A673 (cell line): ENCODE data around the gene LCN6.

Source experiments
- EZH2 ChIP-seq: fragments of 200-600 bp; sonication (generic); IDR thresholded peaks from 2 replicates; pipeline ENCODE4 v1.6.1; 2017; ENCODE audit warnings: borderline replicate concordance, low read depth, mild to moderate bottlenecking, mixed read lengths, antibody characterized with exemption, low read length; ENCODE audit not compliant: poor library complexity, severe bottlenecking
- TF ChIP-seq, protein P1 (sequence below): fragments of 300-800, 200-600 bp; sonication (generic); conservative IDR thresholded peaks from 2 replicates; pipeline ENCODE4 v1.5.1; 2017; ENCODE audit warnings: low read depth, mild to moderate bottlenecking, antibody characterized with exemption, low read length, moderate library complexity, mixed read lengths

DNA sequence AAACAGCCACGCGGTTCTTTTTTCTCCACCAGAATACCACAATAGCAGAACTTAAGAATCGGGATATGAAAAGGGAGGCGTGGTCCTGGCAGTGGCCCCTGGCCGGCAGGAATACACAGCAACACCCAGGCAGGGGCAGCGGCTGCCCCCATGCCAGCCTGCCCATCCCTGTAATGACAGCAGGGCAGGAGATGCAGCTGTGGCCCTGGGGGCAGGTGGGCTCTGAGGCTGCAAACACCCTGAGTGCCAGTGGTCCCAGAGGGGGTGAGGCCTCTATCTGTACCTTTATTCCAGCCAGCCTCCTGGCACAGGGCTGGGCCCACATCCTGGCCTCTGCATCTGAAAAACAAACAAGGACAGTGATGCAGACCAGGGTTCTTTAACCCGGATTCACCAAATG lies 23.6 kb downstream of the LCN6 start:
- TF ChIP-seq, protein P1, sequence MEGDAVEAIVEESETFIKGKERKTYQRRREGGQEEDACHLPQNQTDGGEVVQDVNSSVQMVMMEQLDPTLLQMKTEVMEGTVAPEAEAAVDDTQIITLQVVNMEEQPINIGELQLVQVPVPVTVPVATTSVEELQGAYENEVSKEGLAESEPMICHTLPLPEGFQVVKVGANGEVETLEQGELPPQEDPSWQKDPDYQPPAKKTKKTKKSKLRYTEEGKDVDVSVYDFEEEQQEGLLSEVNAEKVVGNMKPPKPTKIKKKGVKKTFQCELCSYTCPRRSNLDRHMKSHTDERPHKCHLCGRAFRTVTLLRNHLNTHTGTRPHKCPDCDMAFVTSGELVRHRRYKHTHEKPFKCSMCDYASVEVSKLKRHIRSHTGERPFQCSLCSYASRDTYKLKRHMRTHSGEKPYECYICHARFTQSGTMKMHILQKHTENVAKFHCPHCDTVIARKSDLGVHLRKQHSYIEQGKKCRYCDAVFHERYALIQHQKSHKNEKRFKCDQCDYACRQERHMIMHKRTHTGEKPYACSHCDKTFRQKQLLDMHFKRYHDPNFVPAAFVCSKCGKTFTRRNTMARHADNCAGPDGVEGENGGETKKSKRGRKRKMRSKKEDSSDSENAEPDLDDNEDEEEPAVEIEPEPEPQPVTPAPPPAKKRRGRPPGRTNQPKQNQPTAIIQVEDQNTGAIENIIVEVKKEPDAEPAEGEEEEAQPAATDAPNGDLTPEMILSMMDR = no peak
- TF ChIP-seq EZH2 = no peak
